HG03095 (cell line): ENCODE results near the gene PPP1R36.
"Not testable (repeated sequence)": the region's sequence is repeated elsewhere in the genome, so short reads cannot be mapped to it uniquely, and the experiment has no call there.

Source experiments
- ATAC-seq: cut with Tn5 transposase; IDR thresholded peaks from one replicate; pipeline ENCODE4 v1.9.1; 2021; ENCODE audit warnings: moderate library complexity; ENCODE audit not compliant: unreplicated experiment

PPP1R36 gene

GRCh38 chr14:64611358-64612020 lies 61.7 kb downstream of the PPP1R36 start:
- no peak for ATAC-seq

- ATAC-seq: no peak
Observed at GRCh38 chr14:64612021-64612380, 62.2 kb downstream of the PPP1R36 start.

GRCh38 chr14:64612971-64613666 lies 63.4 kb downstream of the PPP1R36 start:
- no peak for ATAC-seq

GRCh38 chr14:64614166-64614565 lies 64.4 kb downstream of the PPP1R36 start:
- no peak for ATAC-seq

- no peak for ATAC-seq
Observed at GRCh38 chr14:64614805-64615391, 65.1 kb downstream of the PPP1R36 start.

GRCh38 chr14:64617872-64618408 lies 68.2 kb downstream of the PPP1R36 start:
- not testable (repeated sequence) for ATAC-seq

DNA sequence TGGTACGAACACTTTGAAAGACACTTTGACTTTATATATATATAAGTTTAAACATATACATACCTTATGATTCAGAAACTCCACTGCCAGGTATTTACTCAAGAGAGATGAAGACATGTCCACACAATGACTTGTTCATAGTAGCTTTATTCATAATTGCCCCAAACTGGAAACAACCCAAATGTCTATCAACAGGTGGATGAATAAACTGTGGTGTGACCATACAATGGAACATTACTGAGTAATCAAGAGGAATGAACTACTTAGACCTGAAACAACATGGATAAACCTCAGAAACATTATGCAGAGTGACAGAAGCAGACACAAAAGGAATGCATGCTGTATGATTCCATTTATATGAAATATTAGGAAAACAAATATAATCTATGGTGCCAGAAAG lies 71.1 kb downstream of the PPP1R36 start:
- ATAC-seq: no peak

- ATAC-seq: no peak
Observed at GRCh38 chr14:64623554-64624165, 73.9 kb downstream of the PPP1R36 start.

DNA sequence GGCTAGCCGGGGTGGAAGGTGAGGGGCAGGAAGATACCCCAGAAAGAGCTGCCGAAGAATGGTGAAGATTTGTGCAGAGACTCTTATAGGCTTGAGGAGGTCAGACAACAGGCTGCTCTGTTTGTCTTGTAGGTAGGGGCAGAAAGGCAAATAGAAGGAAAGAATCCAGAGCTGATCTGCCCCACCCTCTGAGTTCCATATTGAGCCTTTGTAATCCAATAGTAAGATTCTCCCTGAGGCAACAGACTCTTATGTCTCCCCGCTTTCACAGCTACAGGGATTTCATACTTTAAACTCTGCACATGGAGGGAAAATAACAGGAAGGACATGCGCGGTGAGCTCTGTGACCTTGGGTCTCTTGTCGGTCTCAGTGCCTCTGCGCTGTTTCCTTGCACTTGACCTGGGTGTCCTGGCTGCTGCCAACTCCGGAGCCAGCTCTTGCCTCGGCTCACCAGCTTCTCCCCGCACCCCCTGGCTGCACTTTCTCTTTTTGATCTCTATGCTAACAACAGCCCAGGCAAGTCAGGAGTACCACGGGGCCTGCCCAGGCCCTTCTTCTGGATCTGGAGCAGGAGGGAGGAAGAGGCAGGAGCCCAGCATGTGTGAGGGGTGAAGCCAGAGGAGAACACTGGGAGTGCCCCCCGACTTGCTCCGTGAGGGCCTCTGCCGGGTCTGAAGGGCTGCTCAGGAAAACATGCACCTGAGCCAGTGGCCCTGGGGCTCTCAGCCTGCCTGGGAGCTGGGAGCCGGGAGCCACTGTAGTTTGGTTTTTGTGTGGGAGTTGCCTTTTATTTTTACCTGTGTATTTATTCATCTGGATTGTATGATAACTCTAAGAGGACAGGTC lies 75.8 kb downstream of the PPP1R36 start:
- ATAC-seq: no peak

GRCh38 chr14:64628940-64629408 lies 79.2 kb downstream of the PPP1R36 start:
- ATAC-seq: no peak

DNA sequence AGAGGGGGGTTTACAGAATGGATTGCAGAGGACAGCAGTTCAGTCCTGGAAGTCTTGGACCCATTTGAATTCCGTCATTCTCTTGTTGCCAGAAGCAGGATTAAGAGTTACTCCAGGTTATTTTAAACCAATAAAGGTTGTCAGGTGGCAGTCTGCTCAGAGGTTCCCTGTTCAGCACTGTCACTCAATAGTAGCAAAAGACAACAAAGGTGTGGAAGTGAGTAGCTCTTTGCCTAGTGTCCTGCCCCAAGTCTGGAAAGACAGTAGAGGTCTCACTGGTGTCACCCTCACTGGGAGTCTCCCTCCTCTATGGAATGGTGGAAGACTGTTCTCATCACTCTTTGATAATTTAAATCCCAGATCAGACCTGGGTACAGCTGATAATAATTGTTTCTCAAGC lies 81.0 kb downstream of the PPP1R36 start:
- no peak for ATAC-seq

DNA sequence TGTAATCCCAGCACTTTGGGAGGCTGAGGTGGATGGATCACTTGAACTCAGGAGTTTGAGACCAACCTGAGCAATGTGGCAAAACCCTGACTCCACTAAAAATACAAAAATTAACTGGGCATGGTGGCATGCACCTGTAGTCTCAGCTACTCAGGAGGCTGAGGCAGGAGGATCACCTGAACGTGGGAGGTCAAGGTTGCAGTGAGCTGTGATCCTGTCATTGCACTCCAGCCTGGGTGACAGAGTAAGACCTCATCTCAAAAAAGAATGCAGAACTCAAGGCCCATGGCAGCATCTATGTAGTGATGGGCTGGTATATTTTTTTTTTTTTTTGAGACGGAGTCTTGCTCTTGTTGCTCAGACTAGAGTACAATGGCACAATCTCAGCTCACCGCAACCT lies 81.5 kb downstream of the PPP1R36 start:
- ATAC-seq: not testable (repeated sequence)

- ATAC-seq: no peak
Observed at GRCh38 chr14:64632056-64632455, 82.3 kb downstream of the PPP1R36 start.

DNA sequence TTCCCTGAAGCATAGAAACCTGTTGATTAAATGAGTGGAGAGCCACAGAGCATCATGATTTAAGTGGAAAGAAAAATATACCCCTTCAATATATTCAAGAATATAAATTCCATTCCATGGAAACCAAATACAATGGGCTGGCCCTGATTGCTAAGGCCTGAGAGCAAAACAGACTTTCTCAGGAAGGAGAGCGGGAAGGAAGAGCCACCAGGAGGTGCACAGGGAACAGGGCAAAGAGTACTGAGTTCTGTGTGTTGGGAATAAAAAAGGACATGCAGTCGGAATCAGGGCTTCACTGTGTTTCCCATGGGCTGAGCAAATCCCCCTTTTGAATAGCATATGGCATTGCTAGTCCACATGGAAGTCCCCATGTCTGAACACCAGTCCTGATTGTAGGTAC lies 84.8 kb downstream of the PPP1R36 start:
- ATAC-seq: no peak

DNA sequence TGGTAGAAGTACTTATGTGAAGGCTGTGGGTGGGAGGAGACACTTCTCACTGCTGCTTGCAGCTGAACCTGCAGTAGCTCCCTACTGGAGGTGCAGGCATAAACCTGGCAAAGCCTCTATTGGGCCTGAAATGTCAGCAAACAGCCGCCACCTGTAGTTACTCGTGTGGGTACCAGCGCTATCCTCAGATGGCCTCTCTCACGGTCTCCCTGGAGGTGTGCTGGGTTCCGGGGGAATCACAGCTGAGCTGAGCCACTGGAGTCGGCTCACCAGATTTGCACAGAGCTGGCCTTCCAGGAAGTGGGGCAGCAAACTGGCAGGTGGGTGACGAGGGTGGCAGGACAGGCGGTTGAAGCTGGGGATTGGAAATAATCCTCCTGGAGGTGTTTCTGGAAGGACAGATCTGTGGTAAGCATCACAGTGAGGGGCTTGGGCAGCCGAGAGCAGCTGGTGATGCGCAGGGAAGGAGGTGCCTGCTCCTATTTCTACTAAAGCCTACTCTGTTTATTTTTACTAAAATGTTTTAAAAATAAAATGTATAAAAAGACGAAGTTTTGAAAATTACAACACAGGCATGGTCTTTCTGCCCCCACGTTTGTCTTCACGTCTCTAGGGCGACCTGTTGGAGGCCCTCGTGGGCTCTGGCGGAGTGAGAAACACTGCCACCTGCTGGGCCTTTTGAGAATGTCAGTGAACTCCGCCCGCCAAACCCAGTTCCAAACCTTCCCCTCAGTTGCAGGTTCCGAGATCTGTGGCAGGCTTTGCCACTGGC lies 86.6 kb downstream of the PPP1R36 start:
- ATAC-seq: no peak

DNA sequence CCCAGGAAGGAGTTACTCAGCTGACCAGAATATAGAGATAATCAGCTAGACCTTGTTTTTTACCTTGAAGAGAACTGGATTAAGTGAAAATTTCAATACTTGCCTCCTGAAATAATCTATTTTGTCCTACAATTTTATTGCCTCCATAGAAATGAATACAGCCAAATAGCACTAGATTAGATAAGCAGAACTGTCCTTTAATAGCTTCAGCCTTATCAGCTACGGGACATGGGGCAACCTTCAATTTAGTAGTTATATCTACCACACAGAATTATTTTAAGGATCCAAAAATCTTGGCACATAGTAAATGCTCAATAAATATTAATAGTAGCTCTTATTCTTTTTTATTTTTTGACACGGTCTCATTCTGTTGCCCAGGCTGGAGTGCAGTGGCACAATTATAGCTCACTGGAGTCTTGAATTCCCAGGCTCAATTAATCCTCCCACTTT lies 87.2 kb downstream of the PPP1R36 start:
- ATAC-seq: no peak

- no peak for ATAC-seq
Observed at GRCh38 chr14:64637735-64638473, 88.1 kb downstream of the PPP1R36 start.

GRCh38 chr14:64638625-64639024 lies 88.9 kb downstream of the PPP1R36 start:
- ATAC-seq: no peak
